ENCODE measurements around the gene RAB1B.

GRCh38 chr11:66286699-66287098, 18.3 kb downstream of the RAB1B start:
- TF ChIP-seq POLR2AphosphoS5 (IDR thresholded peaks at IDR 0.05; ENCODE audit: low read depth, low read length), result no peak
- no peak for TF ChIP-seq TAF1 (IDR thresholded peaks at IDR 0.05; ENCODE audit: borderline replicate concordance, insufficient read depth, low read length)
- TF ChIP-seq, protein P1, sequence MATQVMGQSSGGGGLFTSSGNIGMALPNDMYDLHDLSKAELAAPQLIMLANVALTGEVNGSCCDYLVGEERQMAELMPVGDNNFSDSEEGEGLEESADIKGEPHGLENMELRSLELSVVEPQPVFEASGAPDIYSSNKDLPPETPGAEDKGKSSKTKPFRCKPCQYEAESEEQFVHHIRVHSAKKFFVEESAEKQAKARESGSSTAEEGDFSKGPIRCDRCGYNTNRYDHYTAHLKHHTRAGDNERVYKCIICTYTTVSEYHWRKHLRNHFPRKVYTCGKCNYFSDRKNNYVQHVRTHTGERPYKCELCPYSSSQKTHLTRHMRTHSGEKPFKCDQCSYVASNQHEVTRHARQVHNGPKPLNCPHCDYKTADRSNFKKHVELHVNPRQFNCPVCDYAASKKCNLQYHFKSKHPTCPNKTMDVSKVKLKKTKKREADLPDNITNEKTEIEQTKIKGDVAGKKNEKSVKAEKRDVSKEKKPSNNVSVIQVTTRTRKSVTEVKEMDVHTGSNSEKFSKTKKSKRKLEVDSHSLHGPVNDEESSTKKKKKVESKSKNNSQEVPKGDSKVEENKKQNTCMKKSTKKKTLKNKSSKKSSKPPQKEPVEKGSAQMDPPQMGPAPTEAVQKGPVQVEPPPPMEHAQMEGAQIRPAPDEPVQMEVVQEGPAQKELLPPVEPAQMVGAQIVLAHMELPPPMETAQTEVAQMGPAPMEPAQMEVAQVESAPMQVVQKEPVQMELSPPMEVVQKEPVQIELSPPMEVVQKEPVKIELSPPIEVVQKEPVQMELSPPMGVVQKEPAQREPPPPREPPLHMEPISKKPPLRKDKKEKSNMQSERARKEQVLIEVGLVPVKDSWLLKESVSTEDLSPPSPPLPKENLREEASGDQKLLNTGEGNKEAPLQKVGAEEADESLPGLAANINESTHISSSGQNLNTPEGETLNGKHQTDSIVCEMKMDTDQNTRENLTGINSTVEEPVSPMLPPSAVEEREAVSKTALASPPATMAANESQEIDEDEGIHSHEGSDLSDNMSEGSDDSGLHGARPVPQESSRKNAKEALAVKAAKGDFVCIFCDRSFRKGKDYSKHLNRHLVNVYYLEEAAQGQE (IDR thresholded peaks at IDR 0.05; ENCODE audit: insufficient read depth in 1 of 2, low read depth in 2 of 2, low read length in 2 of 2), result no peak
